OCI-LY7 (cell line): ENCODE measurements around the gene PKN2.

Experiments
- CTCF ChIP-seq: fragments of 200-600 bp; sonication (generic); conservative IDR thresholded peaks from 2 replicates; pipeline ENCODE4 v1.5.1; 2014; ENCODE audit warnings: mild to moderate bottlenecking, antibody characterized with exemption, low read length, moderate library complexity, mixed read lengths
- EZH2phosphoT487 ChIP-seq: fragments of 200-600 bp; sonication (generic); IDR thresholded peaks from 2 replicates; pipeline ENCODE4 v1.6.1; 2018; ENCODE audit warnings: low read depth, borderline replicate concordance, mild to moderate bottlenecking, mixed run types, antibody characterized with exemption, low read length, moderate library complexity, mixed read lengths

GRCh38 chr1:88753506-88753905 lies 69.4 kb downstream of the PKN2 start:
- no peak for TF ChIP-seq CTCF
- TF ChIP-seq EZH2phosphoT487, result no peak
